SJSA1 (cell line): ENCODE results near the gene LRRC3C. TPM values are rescaled to one million over a fixed set of nuclear protein-coding genes. Genes with fewer than 3 reads are reported as not detected.

Experiments
- DNase-seq, 2 experiments: peaks; one replicate each; pipeline ENCODE4 v3.0.0-alpha.2; 2015 to 2020; ENCODE audit warnings: low spot score in 2 of 2, low read depth in 1 of 2
- H3K27ac ChIP-seq: fragments of 250-450 bp; sonication (Bioruptor Pico); 2 replicates; pipeline ENCODE4 v1.5.1; 2020; ENCODE audit warnings: mild to moderate bottlenecking, moderate library complexity
- H3K27me3 ChIP-seq: fragments of 250-450 bp; sonication (Bioruptor Pico); replicated peaks from 2 replicates; pipeline ENCODE4 v1.5.1; 2020; ENCODE audit warnings: mild to moderate bottlenecking, moderate library complexity
- H3K36me3 ChIP-seq: fragments of 250-450 bp; sonication (Bioruptor Pico); 2 replicates; pipeline ENCODE4 v1.5.1; 2020; ENCODE audit warnings: mild to moderate bottlenecking
- H3K4me1 ChIP-seq: fragments of 250-450 bp; sonication (Bioruptor Pico); replicated peaks from 2 replicates; pipeline ENCODE4 v1.6.1; 2021; ENCODE audit warnings: mild to moderate bottlenecking
- H3K4me3 ChIP-seq: fragments of 250-450 bp; sonication (Bioruptor Pico); 2 replicates; pipeline ENCODE4 v1.5.1; 2020; ENCODE audit warnings: mild to moderate bottlenecking
- H3K9me3 ChIP-seq: fragments of 250-450 bp; sonication (Bioruptor Pico); replicated peaks from 2 replicates; pipeline ENCODE4 v1.5.1; 2020; ENCODE audit warnings: mild to moderate bottlenecking
- total RNA-seq: library from RNA; depleted of rRNA; stranded (reverse); fragments of >200 nt; shearing (Covaris generic); gene quantifications from 2 replicates; pipeline ENCODE4 v1.2.3, GENCODE V29; 2014; rRNA removed

The LRRC3C gene
- total RNA-seq, 1 experiment from 2014 or later: not detected

GRCh38 chr17:39988206-39988810, 60.8 kb downstream of the LRRC3C start:
- Histone ChIP-seq H3K9me3 (no peaks in the 10 kb centered on the region), H3K4me1 (no peaks in the 10 kb centered on the region), H3K36me3 (peaks cover 95% of the 10 kb centered on the region), H3K27ac (no peak overlapping the region), H3K4me3 (no peak overlapping the region), H3K27me3 (no peaks in the 10 kb centered on the region)
- DNase-seq: no peak

- Histone ChIP-seq H3K4me3 (no peak overlapping the region), H3K36me3 (peaks cover 87% of the 10 kb centered on the region), H3K27ac (no peak overlapping the region), H3K27me3 (no peaks in the 10 kb centered on the region), H3K9me3 (no peaks in the 10 kb centered on the region), H3K4me1 (no peaks in the 10 kb centered on the region)
- DNase-seq: no peak
Observed at GRCh38 chr17:39994448-39994847, 66.9 kb downstream of the LRRC3C start.

Other genes starting within 250 kb of the LRRC3C start
- gene PGAP3, start 239.7 kb upstream of the LRRC3C start, total RNA-seq: 8.4 and 10.1 TPM in 2 replicates
- 16.7 and 26.8 TPM in 2 replicates for gene ERBB2, start 227.7 kb upstream of the LRRC3C start, total RNA-seq
- 53.3 and 99.4 TPM in 2 replicates for gene MIEN1, start 197.2 kb upstream of the LRRC3C start, total RNA-seq
- not detected in 2 replicates for gene GRB7, start 189.8 kb upstream of the LRRC3C start, total RNA-seq
- under 0.01 TPM in 1 of 2 replicates, not detected in the other for gene IKZF3, start 63.4 kb upstream of the LRRC3C start, total RNA-seq
- not detected in 2 replicates for gene ZPBP2, start 59.5 kb upstream of the LRRC3C start, total RNA-seq
- 0.85 and 2.2 TPM in 2 replicates for gene GSDMB, start 9.1 kb upstream of the LRRC3C start, total RNA-seq
- 36.0 and 39.1 TPM in 2 replicates for gene ORMDL3, start 131 bp upstream of the LRRC3C start, total RNA-seq
- not detected in 2 replicates for gene GSDMA, start 35.3 kb downstream of the LRRC3C start, total RNA-seq
- 98.3 and 167 TPM in 2 replicates for gene PSMD3, start 53.1 kb downstream of the LRRC3C start, total RNA-seq
- not detected in 2 replicates for gene CSF3, start 87.7 kb downstream of the LRRC3C start, total RNA-seq
- gene MED24, start 126.7 kb downstream of the LRRC3C start, total RNA-seq: 40.1 and 46.3 TPM in 2 replicates
- gene THRA, start 135.2 kb downstream of the LRRC3C start, total RNA-seq: 14.0 and 14.4 TPM in 2 replicates
- 1.0 and 1.8 TPM in 2 replicates for gene NR1D1, start 172.9 kb downstream of the LRRC3C start, total RNA-seq
- gene MSL1, start 194.2 kb downstream of the LRRC3C start, total RNA-seq: 41.7 and 49.4 TPM in 2 replicates
- 40.0 and 41.4 TPM in 2 replicates for gene CASC3, start 212.8 kb downstream of the LRRC3C start, total RNA-seq
- 0.28 and 1.1 TPM in 2 replicates for gene RAPGEFL1, start 249.7 kb downstream of the LRRC3C start, total RNA-seq